NCI-H128 (cell line): ENCODE data around the gene RIC8B.

ENCODE experiments used
- DNase-seq: peaks from one replicate; lab custom pipeline; 2025; ENCODE audit not compliant: unreplicated experiment; lab: John Stamatoyannopoulos, UW

RIC8B gene

DNA sequence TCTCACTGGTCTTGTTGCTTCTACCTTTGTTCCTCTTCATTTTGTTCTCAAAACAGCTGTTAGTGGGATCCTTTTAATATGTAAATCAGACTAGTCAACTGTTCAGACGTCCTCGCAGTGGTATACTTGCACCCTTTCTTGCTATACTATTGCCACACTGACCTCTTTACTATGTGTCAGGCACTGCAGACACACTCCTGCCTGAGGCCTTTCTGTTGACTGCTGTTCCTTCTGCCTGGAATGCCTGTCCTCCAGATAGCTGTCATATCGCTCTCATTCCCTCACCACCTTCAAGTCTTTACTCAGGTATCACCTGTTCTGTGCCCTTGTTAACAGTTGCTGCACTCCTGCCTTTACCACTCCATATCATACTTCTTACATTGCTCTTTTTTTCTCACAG lies 91.2 kb downstream of the RIC8B start:
- no peak for DNase-seq

DNA sequence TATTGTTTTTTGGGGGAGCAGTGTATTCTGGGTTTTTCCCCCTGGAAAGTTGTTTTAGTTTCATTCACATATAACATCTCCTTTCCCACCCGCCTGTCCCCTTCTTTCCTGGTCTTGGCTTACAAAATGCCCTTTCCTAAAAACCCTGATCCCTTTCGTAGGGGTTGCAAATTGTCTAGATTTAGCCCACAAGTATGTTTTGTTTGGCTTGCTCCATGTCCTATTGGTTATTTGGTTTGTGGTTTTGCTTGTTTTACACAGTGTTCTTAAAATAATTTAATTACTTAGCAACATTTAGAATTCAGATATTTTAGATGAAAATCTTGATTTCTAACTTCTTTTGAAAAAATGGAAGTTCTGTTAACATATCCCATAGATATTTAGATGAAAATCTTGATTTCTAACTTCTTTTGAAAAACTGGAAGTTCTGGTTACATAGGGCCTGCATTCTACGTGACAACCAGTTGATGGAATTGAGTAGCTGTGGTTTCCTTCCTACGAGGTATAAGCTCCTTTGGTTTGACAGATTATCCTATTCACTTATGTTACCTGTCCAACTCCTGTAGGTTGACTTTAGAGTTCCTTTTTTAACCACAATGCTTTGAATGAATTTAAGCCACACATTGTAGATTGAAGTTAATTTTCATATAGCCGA lies 92.1 kb downstream of the RIC8B start:
- no peak for DNase-seq

DNA sequence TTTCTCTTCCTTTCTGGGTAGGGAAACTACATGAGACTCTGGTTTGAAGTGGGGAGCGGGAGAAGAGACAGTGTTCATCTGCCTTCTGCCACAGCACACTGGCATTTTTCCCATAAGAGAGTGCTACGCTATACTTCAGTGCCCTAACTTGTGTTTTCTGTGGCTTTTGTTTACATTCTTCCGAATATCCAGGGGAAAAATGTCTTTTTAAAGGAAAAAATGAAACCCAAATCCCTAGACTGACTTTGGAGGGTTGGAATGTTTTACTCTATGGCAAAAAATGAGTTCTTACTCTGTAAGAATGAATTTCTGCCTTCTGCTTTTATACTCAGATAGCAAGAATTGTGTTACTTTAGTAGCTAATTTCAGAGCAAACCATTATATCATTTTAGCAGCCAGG lies 93.2 kb downstream of the RIC8B start:
- DNase-seq: no peak

DNA sequence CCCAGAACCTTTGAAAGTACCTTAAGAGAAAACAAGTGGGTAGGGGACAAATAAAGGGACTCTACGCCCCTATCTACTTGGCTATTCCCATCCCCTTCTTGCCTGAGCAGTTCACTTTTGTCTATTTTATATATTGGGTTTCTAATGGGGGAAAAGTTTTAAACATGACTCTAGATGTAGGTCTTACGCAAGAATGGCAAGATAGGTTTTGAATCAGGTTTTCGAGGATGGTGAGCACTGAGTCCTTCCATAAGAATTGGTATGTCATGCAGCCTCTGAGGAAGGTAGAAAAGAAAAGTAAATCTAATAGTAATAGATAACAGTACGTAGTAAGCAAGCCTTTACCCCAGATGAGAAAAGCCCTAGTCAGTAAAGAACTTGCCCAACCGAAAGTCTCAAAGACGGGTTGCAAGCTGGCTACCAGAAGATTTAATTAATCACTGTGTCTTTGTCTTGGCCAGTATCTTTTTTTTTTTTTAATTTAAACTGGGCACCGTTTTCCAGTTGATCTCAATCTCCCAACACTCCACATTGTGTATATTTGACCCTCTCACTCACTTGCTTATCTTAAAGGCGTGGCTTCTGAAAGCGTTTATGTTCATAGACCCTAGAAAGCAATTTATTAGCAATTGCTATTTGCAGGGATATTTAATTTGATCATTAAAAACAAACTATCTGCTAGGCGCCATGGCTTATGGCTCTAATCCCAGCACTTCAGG lies 94.7 kb downstream of the RIC8B start:
- no peak for DNase-seq

DNA sequence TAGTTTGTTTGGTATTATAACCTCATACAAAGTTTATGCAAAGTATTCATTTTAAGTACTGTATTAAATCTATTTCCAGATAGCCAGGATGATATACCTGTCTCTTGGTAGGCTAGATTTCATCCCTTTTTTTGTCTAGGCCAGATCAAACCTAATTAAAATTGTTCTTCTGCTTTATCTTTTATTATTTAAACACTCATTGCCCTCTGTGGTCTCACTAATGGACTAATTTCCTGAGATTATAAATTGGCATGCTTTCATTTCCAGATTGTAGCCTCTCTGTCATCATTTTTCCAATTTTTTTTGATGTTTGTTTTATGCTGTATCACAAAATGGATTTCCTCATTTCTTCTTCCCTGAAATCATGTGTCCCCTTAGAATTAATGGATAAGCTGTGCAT lies 95.6 kb downstream of the RIC8B start:
- DNase-seq: no peak

DNA sequence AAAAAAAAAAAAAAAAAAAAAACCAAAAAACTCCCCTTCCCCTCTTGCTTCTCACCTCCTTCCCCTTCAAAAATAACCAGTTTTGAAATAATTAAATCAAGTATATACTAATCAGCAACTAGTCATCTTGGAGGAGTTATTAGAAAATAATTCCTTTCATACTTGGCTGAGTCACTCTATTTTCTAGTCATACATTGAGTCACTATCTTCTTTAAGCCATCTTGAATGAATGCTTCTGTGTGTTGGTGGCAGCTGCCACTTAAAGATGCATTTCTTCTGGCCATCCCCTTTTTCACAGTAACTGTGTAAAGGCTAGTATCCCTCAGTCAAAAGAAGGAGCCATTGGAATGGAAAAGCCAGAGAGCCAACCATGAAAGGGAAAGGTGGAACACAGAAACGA lies 97.0 kb downstream of the RIC8B start:
- no peak for DNase-seq

DNA sequence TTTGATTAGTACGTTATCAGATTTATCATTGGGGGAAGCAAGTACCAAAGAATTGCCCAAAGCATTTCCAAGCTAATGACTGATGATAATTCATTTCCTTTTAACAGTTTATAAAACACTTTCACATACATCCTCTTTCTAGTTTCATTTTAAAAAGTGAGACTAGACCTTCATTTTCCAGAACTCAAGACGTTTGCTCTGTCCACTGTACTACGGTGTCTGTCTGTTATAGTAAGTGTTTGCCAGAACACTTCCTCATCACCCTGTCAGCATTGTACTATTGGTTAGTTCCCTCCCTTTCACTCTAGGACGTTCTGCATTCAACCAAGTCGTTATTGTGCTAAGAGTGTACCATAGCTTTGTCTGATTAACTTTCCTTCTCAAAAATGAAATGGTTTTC lies 99.5 kb downstream of the RIC8B start:
- no peak for DNase-seq

DNA sequence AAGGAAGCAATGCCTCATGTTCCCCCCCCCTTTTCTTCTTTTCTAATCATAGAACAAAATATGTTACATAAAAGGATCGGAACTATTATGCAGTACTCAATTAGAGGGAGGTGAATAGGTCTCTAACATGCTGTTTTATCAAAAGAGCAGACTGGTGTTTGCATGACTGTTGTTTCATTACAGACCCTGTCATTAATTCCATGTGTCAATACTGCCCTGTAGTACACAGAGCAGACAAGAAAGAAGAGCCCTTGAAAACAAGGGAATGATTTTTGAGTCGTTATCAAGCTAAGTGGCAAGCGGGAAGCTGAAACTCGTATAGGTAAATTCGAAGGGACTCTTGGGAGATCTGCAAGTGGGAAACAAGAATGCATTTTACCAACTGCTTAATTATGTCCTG lies 104.3 kb downstream of the RIC8B start:
- peak; percentile 26 for DNase-seq

DNA sequence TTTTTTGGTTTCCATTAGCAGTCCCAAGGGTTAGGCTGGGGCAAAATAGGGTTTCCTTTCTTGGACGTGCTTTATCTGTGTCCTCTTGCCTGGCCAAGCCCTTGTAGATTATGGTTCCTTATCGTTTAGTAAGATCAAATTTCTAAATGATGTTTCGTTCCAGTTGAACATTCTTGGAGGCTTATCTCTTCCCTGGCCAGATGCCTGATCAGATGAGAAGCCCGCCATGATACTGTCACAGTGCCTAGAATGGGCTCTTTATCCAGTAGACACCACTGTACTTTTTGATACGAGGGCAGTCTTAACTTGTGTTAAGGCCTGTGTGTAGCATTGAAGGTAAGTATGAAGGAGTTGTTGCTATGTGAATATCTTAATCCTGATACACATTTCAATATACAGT lies 105.1 kb downstream of the RIC8B start:
- no peak for DNase-seq

DNA sequence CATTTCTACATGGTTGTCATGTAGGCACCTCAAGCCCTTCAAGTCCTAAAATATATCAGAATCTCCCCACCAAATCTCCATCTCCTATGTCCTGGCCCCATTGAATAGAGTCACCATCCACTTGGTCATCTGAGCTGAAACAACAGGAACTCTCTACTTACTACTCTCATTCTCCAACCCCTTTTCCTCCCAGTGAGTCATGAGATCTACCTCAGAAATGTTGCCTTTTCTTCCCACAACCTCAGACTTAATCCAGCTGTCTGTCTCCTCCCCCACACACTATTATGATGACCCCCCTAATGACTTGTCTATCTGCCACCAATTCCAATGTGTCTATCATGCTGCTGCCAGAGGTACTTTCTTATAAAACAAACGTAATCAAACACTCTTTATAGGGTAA lies 108.9 kb downstream of the RIC8B start:
- no peak for DNase-seq

DNA sequence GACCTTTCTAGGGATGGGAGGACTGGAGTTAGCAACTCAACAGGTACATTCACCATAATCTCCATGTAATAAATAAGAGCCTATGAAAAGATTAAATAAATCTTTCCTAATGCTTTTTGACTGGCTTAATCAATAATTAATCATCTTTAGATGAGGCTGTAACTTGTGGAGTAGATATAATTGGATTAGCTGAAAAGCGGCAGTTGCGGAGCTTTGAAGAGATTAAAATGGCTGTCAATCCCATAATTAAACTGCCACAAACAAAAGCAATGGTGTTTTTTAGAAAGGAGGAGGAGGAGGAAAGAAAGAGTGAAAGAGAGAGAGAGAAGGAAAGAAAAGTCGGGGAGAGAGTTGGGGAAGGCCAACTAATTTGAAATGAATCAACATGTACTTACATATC lies 110.5 kb downstream of the RIC8B start:
- DNase-seq: no peak

DNA sequence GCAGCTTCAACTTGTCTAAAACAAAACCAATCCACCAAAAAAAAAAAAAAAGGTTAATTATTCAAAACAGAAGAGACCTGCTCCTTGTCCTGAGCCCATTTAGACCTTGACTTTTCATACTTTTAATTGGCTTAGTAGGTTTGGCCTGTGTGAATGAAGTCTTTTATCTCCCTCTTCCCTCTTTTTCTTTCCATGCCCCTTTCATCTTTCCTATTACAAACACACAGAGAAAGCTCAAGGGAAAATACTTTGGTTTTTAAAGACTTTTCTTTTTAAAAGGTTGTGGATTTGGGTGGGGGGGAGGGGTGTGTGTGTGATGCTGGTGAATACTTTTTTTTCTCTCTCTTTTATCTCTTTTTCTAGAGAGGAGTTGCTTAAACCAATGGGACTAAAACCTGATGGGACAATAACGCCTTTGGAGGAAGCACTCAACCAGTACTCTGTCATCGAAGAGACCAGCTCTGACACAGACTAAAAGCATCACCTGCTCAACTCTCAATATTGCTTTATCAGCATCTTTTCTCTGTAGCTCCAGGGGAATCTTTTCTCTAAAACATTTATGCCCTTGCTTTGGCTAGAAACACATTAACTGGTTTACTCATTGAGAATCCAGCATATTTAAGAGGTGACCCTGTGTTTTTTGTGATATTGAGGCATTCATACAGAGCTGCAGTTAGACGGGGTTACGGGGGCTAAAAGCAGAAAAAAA lies 111.2 kb downstream of the RIC8B start:
- no peak for DNase-seq

DNA sequence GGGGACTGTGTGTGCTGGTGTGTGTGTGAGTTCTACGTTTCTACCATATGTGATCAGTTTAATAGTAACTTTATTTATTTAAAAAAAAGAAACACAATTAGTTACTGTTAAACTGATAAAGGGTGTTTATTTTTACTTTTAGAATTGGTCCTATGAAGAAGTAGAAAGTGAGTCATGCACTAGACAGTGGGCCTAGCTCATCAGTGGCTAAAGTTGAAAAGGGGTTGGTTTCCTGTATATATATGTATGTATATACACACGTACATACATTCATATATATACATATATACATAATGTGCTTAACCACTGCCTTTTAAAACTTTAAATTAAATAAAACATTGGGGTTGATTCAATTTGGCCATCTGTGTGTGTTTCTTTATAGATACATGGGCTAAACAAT lies 112.5 kb downstream of the RIC8B start:
- DNase-seq: no peak

DNA sequence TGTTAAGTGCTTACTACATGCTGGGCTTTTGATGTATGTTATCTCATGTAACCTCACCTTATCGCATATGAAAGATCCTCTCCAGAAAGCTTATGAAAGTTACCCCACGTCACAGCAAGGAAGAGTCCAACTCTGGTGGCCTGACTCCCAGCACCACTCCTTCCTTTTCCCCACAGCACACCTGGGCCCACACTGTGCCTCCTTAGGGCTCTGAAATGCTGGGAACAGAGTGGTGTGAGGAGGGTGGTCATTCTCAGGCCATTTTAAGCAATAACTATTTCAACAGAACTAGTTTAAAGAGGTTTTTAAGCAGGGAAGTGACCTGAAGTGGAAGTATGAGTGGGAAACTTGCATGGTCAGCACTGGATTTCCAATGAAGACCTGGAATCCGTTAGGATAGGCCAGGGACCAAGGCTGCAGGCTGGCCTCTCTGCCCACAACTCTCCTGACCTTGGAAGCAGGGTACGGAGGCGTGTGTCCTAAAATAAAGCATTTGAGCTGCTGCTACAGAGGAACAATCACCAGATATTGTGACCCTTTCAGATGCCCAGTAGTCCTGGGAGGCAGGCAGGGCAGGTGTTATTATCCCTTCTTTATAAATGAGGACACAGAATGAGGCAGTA lies 114.0 kb downstream of the RIC8B start:
- no peak for DNase-seq

DNA sequence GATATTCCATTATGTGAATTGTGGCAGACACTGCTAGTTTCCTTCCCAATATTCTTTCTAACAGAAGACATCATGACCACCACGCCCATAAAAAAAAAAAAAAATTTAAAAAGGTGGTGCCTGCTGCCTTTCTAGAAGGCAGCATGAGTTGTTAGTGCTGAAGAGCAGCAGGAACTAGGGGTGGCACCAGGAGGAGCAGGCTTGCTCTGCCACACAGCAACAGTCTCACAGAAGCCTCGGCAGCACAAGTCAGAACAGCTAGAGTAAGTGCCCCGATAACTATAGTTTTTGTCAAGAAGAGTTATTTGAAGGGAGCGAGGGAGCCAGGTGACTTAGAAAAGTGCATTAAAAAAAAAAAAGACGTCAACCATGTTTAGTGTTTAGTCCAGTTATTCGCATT lies 114.8 kb downstream of the RIC8B start:
- DNase-seq: no peak

DNA sequence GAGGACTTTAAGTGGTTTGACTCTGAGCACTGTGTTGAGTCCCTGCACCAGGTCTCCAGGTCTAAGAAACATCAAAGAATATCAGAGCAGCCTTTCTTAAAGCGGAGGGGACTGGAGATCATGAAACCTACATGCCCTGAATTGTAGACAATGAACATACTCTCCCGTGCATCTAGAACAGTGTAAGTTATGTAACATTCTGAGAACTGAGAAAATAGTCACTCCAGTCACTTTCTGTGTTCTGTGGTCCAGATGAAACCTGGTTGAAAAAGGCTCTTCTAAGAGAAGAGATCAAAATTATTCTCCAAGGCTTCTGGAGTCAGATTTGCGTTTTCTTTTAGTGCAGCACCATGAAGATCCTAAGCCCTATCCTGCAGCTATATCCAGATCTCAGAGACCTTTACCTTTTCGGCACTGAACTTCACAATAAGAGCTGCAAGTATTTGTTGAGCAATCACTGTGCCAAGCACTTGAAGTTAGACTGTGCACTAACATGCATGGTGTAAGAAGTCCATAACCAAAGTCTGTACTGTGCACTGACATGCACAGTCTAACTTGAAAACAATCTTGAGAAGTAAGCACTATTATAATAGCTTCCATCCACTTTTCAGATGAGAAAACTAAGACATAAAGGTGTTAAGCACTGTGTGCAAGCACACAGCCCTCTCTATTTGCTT lies 115.6 kb downstream of the RIC8B start:
- no peak for DNase-seq

DNA sequence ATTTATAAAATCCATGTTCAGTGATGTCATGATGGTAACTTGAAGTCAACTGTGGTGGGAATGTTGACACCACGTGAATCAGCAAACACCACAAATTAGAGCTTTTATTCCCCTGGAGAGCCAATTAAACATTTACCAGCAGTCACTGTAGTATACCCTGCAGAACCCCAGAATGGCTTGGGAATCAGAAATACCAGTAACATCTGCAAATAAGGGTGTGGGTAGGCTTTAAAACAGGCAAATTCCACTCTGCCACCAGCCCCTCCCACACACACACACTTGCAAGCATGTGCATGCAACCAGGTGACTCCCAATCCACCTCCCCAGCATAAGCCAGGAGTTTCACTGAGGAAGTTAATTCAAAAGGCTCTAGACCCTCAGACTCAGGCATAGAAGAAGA lies 117.6 kb downstream of the RIC8B start:
- no peak for DNase-seq

DNA sequence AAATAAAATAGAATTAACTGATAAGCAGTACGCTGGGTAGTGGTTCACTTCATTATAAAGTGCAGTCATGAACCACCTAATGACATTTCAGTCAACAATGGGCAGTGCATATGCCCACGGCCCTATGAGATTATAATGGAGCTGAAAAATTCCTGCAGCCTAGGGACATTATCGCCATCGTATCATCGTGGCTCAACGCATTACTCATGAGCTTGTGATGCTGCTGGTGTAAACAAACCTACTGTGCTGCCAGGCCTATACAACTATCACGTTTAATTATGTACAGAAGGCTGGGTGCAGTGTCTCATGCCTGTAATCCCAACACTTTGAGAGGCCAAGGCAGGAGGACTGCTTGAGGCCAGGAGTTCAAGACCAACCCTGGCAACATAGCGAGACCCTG lies 119.0 kb downstream of the RIC8B start:
- DNase-seq: no peak

DNA sequence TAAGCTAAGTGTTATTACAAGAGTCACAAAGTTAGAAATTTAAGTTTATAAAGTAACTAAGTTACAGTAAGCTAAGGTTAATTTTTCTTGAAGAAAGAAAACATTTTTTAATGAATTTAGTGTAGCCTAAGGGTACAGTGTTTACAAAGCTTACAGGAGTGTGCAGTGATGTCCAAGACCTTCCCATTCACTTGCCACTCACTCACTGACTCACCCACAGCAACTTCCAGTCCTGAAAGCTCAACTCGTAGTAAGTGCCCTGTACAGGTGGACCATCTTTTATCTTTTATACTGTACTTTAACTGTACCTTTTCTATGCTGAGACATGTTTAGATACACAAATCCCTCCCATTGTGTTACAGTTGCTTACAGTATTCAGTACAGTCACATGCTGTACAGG lies 120.3 kb downstream of the RIC8B start:
- DNase-seq: no peak

DNA sequence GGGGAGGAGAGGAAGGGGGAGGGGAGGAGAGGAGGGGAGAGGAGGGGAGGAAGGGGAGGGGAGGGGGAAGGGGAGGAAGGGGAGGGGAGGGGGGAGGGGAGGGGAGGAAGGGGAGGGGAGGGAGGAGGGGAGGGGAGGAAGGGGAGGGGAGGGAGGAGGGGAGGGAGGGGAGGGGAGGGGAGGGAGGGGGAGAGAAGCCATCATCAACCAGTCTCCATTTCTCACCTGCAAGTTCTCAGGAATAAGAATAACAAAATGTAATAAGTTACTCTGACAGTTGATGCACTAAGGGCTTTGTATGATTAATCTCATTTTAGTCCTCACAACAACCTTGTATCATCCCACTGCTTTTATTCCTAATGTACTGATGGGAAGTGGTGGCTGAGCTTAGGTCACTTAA lies 122.1 kb downstream of the RIC8B start:
- DNase-seq: no peak

DNA sequence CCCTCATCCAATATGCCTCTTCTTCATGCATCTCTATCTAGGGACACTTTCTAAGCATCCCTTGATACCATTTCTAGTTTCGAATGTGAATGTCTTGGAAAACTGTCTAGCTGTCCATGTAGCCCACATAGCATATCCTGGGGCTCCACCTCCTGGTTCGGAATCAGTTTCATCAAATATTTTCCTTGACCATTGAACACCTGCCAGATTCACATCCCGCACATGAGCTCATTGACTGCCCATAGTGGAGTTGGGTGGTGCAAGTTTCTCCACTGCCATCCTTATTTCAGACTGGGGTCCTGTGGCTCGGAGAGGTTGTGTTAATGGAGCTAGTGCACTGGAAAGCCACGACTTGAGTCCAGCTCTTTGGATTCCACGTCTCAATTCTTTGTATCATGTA lies 122.6 kb downstream of the RIC8B start:
- DNase-seq: no peak
